GM19452 (cell line): Measurements from ENCODE around the gene CNPPD1.

ENCODE experiments used
- ATAC-seq: cut with Tn5 transposase; IDR thresholded peaks from one replicate; pipeline ENCODE4 v1.9.1; 2021; ENCODE audit not compliant: unreplicated experiment

CNPPD1 gene

GRCh38 chr2:219123356-219124135 lies 53.2 kb downstream of the CNPPD1 start:
- ATAC-seq: no peak

DNA sequence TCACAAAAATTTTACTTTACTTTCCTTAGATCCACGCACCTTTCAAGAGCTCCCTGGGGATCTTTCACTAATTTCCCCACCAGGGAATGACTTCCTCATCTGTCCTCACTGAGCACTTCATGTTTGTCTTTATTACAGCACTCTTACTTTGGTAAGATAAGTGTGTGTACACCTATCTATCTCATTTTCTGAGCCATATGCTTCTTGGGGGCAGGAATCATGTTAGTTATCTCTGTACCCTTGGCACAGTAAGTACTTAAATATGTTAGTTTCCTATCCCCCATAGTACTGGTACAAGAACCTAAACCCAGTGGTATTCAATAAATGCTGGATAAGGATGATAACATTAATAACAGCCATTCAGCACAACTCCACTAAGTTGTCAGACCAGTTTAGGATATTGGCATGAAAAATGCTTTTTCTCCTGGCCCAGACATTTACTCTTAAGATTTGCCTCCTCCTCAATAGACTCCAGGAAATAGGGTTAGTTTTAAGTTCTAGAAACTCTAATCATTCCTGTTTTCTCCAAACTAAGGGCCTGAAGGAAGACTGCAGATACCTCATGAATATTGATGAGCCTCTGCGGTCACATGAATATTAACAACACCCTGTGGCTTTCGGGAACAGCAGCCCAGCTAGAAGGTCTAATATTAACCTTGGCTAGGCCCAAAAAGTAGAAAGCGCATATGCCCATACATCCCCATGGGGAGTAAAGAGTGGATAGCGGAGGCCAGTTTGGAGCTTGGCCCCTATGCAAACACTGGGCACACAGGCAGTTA lies 54.3 kb downstream of the CNPPD1 start:
- ATAC-seq: no peak
